Measurements from ENCODE around the gene GALM. TPM values are rescaled to one million over a fixed set of nuclear protein-coding genes. Genes with fewer than 3 reads are reported as not detected.

The GALM gene
- total RNA-seq, 2 experiments from 2014 or later = 38.3 to 40.6 TPM

- H3K27ac Mint-ChIP-seq = no peak overlapping the region
- ChIA-PET POLR2A (interaction anchor here (8.2 kb wide), 1 partner anchor 12 kb away, joined by 62 read pairs; the partner anchor contains the start of gene SRSF7), CTCF (no interaction called here)
- no peak for DNase-seq
- no peaks in the 10 kb centered on the region for H3K36me3 Mint-ChIP-seq (ENCODE audit: low read depth)
- H3K4me3 Mint-ChIP-seq = no peak overlapping the region
- H3K9me3 Mint-ChIP-seq = no peaks in the 10 kb centered on the region
- intact Hi-C loops (cut with micrococcal nuclease) = no loop called here
- TF ChIP-seq CTCF (IDR thresholded peaks at IDR 0.05) = no peak
- peaks cover 2% of the 10 kb centered on the region for H3K4me1 Mint-ChIP-seq (ENCODE audit: low read depth)
- no peaks in the 10 kb centered on the region for H3K27me3 Mint-ChIP-seq
- ATAC-seq = no peak
Measured at GRCh38 chr2:38763728-38764127, 97.8 kb downstream of the GALM start.

DNA sequence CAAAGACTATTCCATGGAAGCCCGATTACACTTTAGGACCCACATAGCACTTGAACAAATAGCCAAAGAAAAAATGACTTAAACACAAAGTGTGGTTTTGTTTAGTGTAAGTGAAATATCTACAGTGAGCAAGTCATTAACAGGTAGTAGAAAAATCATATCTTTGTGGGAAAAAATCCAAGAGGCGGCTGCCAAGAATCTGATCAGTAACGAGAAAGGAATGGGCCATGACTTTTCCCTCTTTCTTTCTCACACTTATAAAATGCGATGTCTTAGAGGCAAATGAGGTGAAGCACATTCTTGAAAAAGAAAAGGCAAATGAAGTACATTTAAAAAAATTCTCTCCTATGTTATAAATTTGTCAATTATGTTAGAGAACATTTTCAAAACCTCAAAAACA lies 99.2 kb downstream of the GALM start:
- Mint-ChIP-seq H3K27me3 (no peaks in the 10 kb centered on the region), H3K4me3 (no peak overlapping the region), H3K9me3 (no peaks in the 10 kb centered on the region), H3K4me1 (ENCODE audit: low read depth) (peaks cover 2% of the 10 kb centered on the region), H3K27ac (no peak overlapping the region), H3K36me3 (ENCODE audit: low read depth) (no peaks in the 10 kb centered on the region)
- no peak for TF ChIP-seq CTCF (IDR thresholded peaks at IDR 0.05)
- ATAC-seq (no peak), DNase-seq (no peak)
- POLR2A ChIA-PET = interaction anchor here (0.5 to 8.2 kb wide), 2 partner anchors 14 to 1464 kb away, joined by 3 to 62 read pairs; partner anchors contain the start of gene SRSF7
- intact Hi-C loops (cut with micrococcal nuclease) = no loop called here
- CTCF ChIA-PET = interaction anchor here (0.6 kb wide), 1 partner anchor 162 kb away, joined by 3 read pairs; no protein-coding TSS in a partner anchor

- H3K36me3 Mint-ChIP-seq (ENCODE audit: low read depth) = no peaks in the 10 kb centered on the region
- no peak for TF ChIP-seq CTCF (IDR thresholded peaks at IDR 0.05)
- no peaks in the 10 kb centered on the region for H3K9me3 Mint-ChIP-seq
- ChIA-PET CTCF (no interaction called here), POLR2A (interaction anchor here (0.5 to 8.2 kb wide), 3 partner anchors 14 to 1465 kb away, joined by 3 to 62 read pairs (median 3); partner anchors contain the start of gene SRSF7)
- DNase-seq (no peak), ATAC-seq (no peak)
- H3K4me1 Mint-ChIP-seq (ENCODE audit: low read depth) = peaks cover 2% of the 10 kb centered on the region
- intact Hi-C loops (cut with micrococcal nuclease) = no loop called here
- H3K27me3 Mint-ChIP-seq = no peaks in the 10 kb centered on the region
- H3K27ac Mint-ChIP-seq = no peak overlapping the region
- no peak overlapping the region for H3K4me3 Mint-ChIP-seq
Measured at GRCh38 chr2:38765551-38765950, 99.6 kb downstream of the GALM start.

GRCh38 chr2:38771632-38772031 lies 105.7 kb downstream of the GALM start:
- ChIA-PET CTCF (no interaction called here), POLR2A (interaction anchor here (4.1 kb wide), 1 partner anchor 21 kb away, joined by 21 read pairs; the partner anchor contains the start of gene SRSF7)
- H3K27me3 Mint-ChIP-seq = peaks cover 3% of the 10 kb centered on the region
- ATAC-seq (no peak), DNase-seq (no peak)
- intact Hi-C loops (cut with micrococcal nuclease) = no loop called here
- no peaks in the 10 kb centered on the region for H3K4me1 Mint-ChIP-seq (ENCODE audit: low read depth)
- H3K27ac Mint-ChIP-seq = no peak overlapping the region
- no peaks in the 10 kb centered on the region for H3K9me3 Mint-ChIP-seq
- H3K36me3 Mint-ChIP-seq (ENCODE audit: low read depth) = no peaks in the 10 kb centered on the region
- TF ChIP-seq CTCF (IDR thresholded peaks at IDR 0.05) = no peak
- H3K4me3 Mint-ChIP-seq = no peak overlapping the region

- POLR2A ChIA-PET = interaction anchor here (0.6 to 6.5 kb wide), 7 partner anchors 15 to 244 kb away, joined by 3 to 59 read pairs (median 3); partner anchors contain the start of gene SRSF7
- H3K9me3 Mint-ChIP-seq = no peaks in the 10 kb centered on the region
- peaks cover 6% of the 10 kb centered on the region for H3K27me3 Mint-ChIP-seq
- H3K4me3 Mint-ChIP-seq = no peak overlapping the region
- H3K36me3 Mint-ChIP-seq (ENCODE audit: low read depth) = peaks cover 3% of the 10 kb centered on the region
- no peak overlapping the region for H3K27ac Mint-ChIP-seq
- TF ChIP-seq CTCF (IDR thresholded peaks at IDR 0.05) = no peak
- intact Hi-C loops (cut with micrococcal nuclease) = no loop called here
- peaks cover 5% of the 10 kb centered on the region for H3K4me1 Mint-ChIP-seq (ENCODE audit: low read depth)
- ATAC-seq (no peak), DNase-seq (no peak)
- CTCF ChIA-PET = interaction anchor here (1.2 to 1.5 kb wide), 2 partner anchors 34 to 172 kb away, joined by 4 read pairs; partner anchors contain the start of gene HNRNPLL
Measured at GRCh38 chr2:38775097-38775920, 109.4 kb downstream of the GALM start.

Measured in activated CD8-positive, alpha-beta T cell treated with anti-CD3 and anti-CD28 coated beads for 36 hours (primary cell).